HG02588 (cell line): ENCODE data around the gene NDST4.
"Not testable (repeated sequence)": the region's sequence is repeated elsewhere in the genome, so short reads cannot be mapped to it uniquely, and the experiment has no call there.

Experiments used
- ATAC-seq: cut with Tn5 transposase; IDR thresholded peaks from one replicate; pipeline ENCODE4 v1.9.1; 2021; ENCODE audit warnings: mild to moderate bottlenecking, moderate library complexity; ENCODE audit not compliant: unreplicated experiment

Gene NDST4

GRCh38 chr4:115058533-115058932 is 54.9 kb downstream of the NDST4 start:
- no peak for ATAC-seq

GRCh38 chr4:115054836-115055235 is 58.6 kb downstream of the NDST4 start:
- ATAC-seq = no peak

GRCh38 chr4:115053313-115053712 is 60.1 kb downstream of the NDST4 start:
- no peak for ATAC-seq

GRCh38 chr4:115042496-115042895 is 70.9 kb downstream of the NDST4 start:
- ATAC-seq = no peak

GRCh38 chr4:115030281-115030680 is 83.1 kb downstream of the NDST4 start:
- ATAC-seq = no peak

- ATAC-seq = no peak
Observed at GRCh38 chr4:115028682-115029410, 84.6 kb downstream of the NDST4 start.

GRCh38 chr4:114999880-115000279 is 113.5 kb downstream of the NDST4 start:
- no peak for ATAC-seq

GRCh38 chr4:114998316-114998715 is 115.1 kb downstream of the NDST4 start:
- no peak for ATAC-seq

GRCh38 chr4:114997576-114998247 is 115.7 kb downstream of the NDST4 start:
- ATAC-seq = no peak

GRCh38 chr4:114986133-114986532 is 127.3 kb downstream of the NDST4 start:
- ATAC-seq = no peak

GRCh38 chr4:114980932-114981708 is 132.3 kb downstream of the NDST4 start:
- ATAC-seq = no peak

- ATAC-seq = not testable (repeated sequence)
Observed at GRCh38 chr4:114980399-114980798, 133.0 kb downstream of the NDST4 start.

GRCh38 chr4:114976901-114977300 is 136.5 kb downstream of the NDST4 start:
- ATAC-seq = no peak

- no peak for ATAC-seq
Observed at GRCh38 chr4:114964026-114964425, 149.4 kb downstream of the NDST4 start.

- no peak for ATAC-seq
Observed at GRCh38 chr4:114945616-114946015, 167.8 kb downstream of the NDST4 start.

GRCh38 chr4:114941503-114941902 is 171.9 kb downstream of the NDST4 start:
- ATAC-seq = no peak

- no peak for ATAC-seq
Observed at GRCh38 chr4:114927881-114928280, 185.5 kb downstream of the NDST4 start.

GRCh38 chr4:114926583-114926982 is 186.8 kb downstream of the NDST4 start:
- no peak for ATAC-seq

GRCh38 chr4:114924311-114924710 is 189.1 kb downstream of the NDST4 start:
- no peak for ATAC-seq

- no peak for ATAC-seq
Observed at GRCh38 chr4:114922592-114922933, 190.9 kb downstream of the NDST4 start.

GRCh38 chr4:114921790-114922591 is 191.4 kb downstream of the NDST4 start:
- no peak for ATAC-seq
